Upper lobe of left lung (tissue), 6 donors: ENCODE measurements around the gene SETDB1. TPM values are rescaled to one million over a fixed set of nuclear protein-coding genes. Genes with fewer than 3 reads are reported as not detected.
A peak's percentile ranks its signal among the peaks of the same experiment; 100 is the strongest.

ENCODE experiments used
- ATAC-seq, 2 donors: fragments of 200-7000 bp; cut with Tn5 transposase; one replicate each; pipeline ENCODE4 v1.9.1; 2022; ENCODE audit warnings: mild to moderate bottlenecking in 2 of 2, moderate library complexity in 2 of 2; ENCODE audit not compliant: low FRiP score in 2 of 2
- DNase-seq, 2 donors: peaks; one replicate each; pipeline ENCODE4 v3.0.0-alpha.2; 2019 to 2020
- H3K27ac ChIP-seq, 4 donors: fragments of 200-600 bp; sonication (generic); one replicate each; pipeline ENCODE4 v1.5.1; 2016 to 2019
- H3K27me3 ChIP-seq, 4 donors: fragments of 200-600 bp; sonication (generic); one replicate each; pipeline ENCODE4 v1.5.1; 2017 to 2019
- H3K36me3 ChIP-seq, 4 donors: fragments of 200-600 bp; sonication (generic); one replicate each; pipeline ENCODE4 v1.5.1; 2016 to 2019
- H3K4me1 ChIP-seq, 4 donors: fragments of 200-600 bp; sonication (generic); one replicate each; pipeline ENCODE4 v1.5.1; 2018 to 2019
- H3K4me3 ChIP-seq, 4 donors: fragments of 200-600 bp; sonication (generic); one replicate each; pipeline ENCODE4 v1.5.1; 2017 to 2019; ENCODE audit warnings: mild to moderate bottlenecking in 2 of 4, moderate library complexity in 1 of 4
- H3K9me3 ChIP-seq, 4 donors: fragments of 200-600 bp; sonication (generic); one replicate each; pipeline ENCODE4 v1.5.1; 2018 to 2019
- CTCF ChIP-seq, 6 experiments: fragments of 450-650 bp in 4 of 6; fragments of 200-600 bp in 2 of 6; sonication (generic) in 2 of 6; IDR thresholded peaks; one replicate each; pipeline ENCODE4 v1.5.1; 2016 to 2019; ENCODE audit warnings: antibody characterized with exemption in 6 of 6
- EP300 ChIP-seq, 4 donors: sonication (generic); formaldehyde crosslinking; IDR thresholded peaks; one replicate each; pipeline ENCODE4 v1.5.1; 2017; ENCODE audit warnings: antibody characterized with exemption in 4 of 4, control low read depth in 2 of 4
- POLR2A ChIP-seq, 4 donors: fragments of 450-650 bp; IDR thresholded peaks; one replicate each; pipeline ENCODE4 v1.5.1; 2016 to 2017; ENCODE audit warnings: antibody characterized with exemption in 4 of 4, mild to moderate bottlenecking in 2 of 4
- POLR2AphosphoS5 ChIP-seq, 2 donors: sonication (generic); formaldehyde crosslinking; IDR thresholded peaks; one replicate each; pipeline ENCODE4 v1.5.1; 2017; ENCODE audit warnings: antibody characterized with exemption in 2 of 2
- WGBS, 2 donors: methylation state at CpG; one replicate each; pipeline ENCODE4 v1.1.5; 2017 to 2018; 5-methylcytosine and 5-hydroxymethylcytosine counted together
- total RNA-seq, 6 donors: library from RNA; depleted of rRNA in 4 of 6; stranded (reverse); fragments of >200 nt in 4 of 6; gene quantifications; one replicate each; pipeline versions ENCODE4 v1.1.0 to v1.2.1, GENCODE V29; 2016 to 2021
- donor health status: DM: no; HTN: no; CAD: no; lungs with moderate emphysema.
- donor health status: DM: no; HTN: yes; CAD: no; lungs with severe emphysema.

SETDB1 gene
- total RNA-seq, 6 donors from 2014 or later = 26.8 to 88.0 (median 40.3) TPM

- Histone ChIP-seq H3K27me3 (no peaks in the 10 kb centered on the region), H3K27ac (peak overlapping the region in 2 of 4 donors; percentile 57 to 65), H3K4me1 (peaks cover 44 to 71% (median 54%) of the 10 kb centered on the region in 4 donors), H3K4me3 (no peak overlapping the region), H3K36me3 (no peaks in the 10 kb centered on the region), H3K9me3 (no peaks in the 10 kb centered on the region)
- TF ChIP-seq CTCF (IDR thresholded peaks at IDR 0.05) (no peak), POLR2AphosphoS5 (IDR thresholded peaks at IDR 0.05) (no peak), EP300 (IDR thresholded peaks at IDR 0.05) (no peak), POLR2A (IDR thresholded peaks at IDR 0.05) (no peak)
- DNase-seq = no peak
- WGBS, 2 donors = 50 to 59% methylated on average over 4 of the region's 4 CpGs
- no peak for ATAC-seq
Measured at GRCh38 chr1:151011154-151011850, 85.1 kb downstream of the SETDB1 start.

GRCh38 chr1:151012684-151013471 is 86.7 kb downstream of the SETDB1 start:
- H3K36me3 ChIP-seq = peaks cover 0 to 4% (median 1%) of the 10 kb centered on the region in 4 donors
- no peaks in the 10 kb centered on the region for H3K9me3 ChIP-seq
- no peak for ATAC-seq
- no peak overlapping the region for H3K4me3 ChIP-seq
- 86 to 90% methylated on average over 14 of the region's 14 CpGs for WGBS, 2 donors
- H3K27me3 ChIP-seq = no peaks in the 10 kb centered on the region
- peaks cover 33 to 59% (median 43%) of the 10 kb centered on the region in 4 donors for H3K4me1 ChIP-seq
- peak overlapping the region; percentile 57 to 65 (median 60) for H3K27ac ChIP-seq
- DNase-seq = no peak
- TF ChIP-seq POLR2AphosphoS5 (IDR thresholded peaks at IDR 0.05) (no peak), EP300 (IDR thresholded peaks at IDR 0.05) (no peak)

GRCh38 chr1:151013518-151013917 is 87.4 kb downstream of the SETDB1 start:
- peak in 1 of 2 donors; percentile 68 for DNase-seq
- Histone ChIP-seq H3K27ac (peak overlapping the region; percentile 52 to 65 (median 60)), H3K27me3 (no peaks in the 10 kb centered on the region)

More at GRCh38 chr1:151013518-151013917, 87.4 kb downstream of the SETDB1 start:
- peaks cover 31 to 56% (median 42%) of the 10 kb centered on the region in 4 donors for H3K4me1 ChIP-seq
- 48 to 63% methylated on average over 2 of the region's 2 CpGs for WGBS, 2 donors
- H3K4me3 ChIP-seq = no peak overlapping the region
- ATAC-seq = peak; percentile 37 to 71
- TF ChIP-seq POLR2AphosphoS5 (IDR thresholded peaks at IDR 0.05) = peak in 1 of 2 donors; percentile 11
- no peak for TF ChIP-seq POLR2A (IDR thresholded peaks at IDR 0.05)
- no peaks in the 10 kb centered on the region for H3K9me3 ChIP-seq
- H3K36me3 ChIP-seq = peaks cover 2 to 10% (median 7%) of the 10 kb centered on the region in 4 donors

Other genes with a start within 250 kb of the SETDB1 start
- gene GOLPH3L, start 229.2 kb upstream of the SETDB1 start, total RNA-seq = 10 to 100 TPM in 5 of 6 donors, 1 to 10 TPM in 1; 7.9 to 40.6 (median 23.8) TPM
- 1 to 10 TPM in 2 of 6 donors, under 1 TPM in 1, not detected in 3; 0.54 to 3.0 (median 2.6) TPM for gene HORMAD1, start 205.5 kb upstream of the SETDB1 start, total RNA-seq
- 100 to 1,000 TPM; 153 to 625 (median 455) TPM for gene CTSS, start 160.6 kb upstream of the SETDB1 start, total RNA-seq
- 10 to 100 TPM in 5 of 6 donors, 1 to 10 TPM in 1; 9.6 to 35.4 (median 19.8) TPM for gene CTSK, start 118.1 kb upstream of the SETDB1 start, total RNA-seq
- gene ARNT, start 49.8 kb upstream of the SETDB1 start, total RNA-seq = 10 to 100 TPM; 44.0 to 76.5 (median 53.9) TPM
- not detected for gene CTXND2, start 39.2 kb upstream of the SETDB1 start, total RNA-seq
- gene CERS2, start 48.5 kb downstream of the SETDB1 start, total RNA-seq = 100 to 1,000 TPM in 5 of 6 donors, 10 to 100 TPM in 1; 93.2 to 322 (median 204) TPM
- gene ANXA9, start 55.9 kb downstream of the SETDB1 start, total RNA-seq = 1 to 10 TPM in 4 of 6 donors, under 1 TPM in 1, not detected in 1; 0.67 to 5.2 (median 1.2) TPM
- gene MINDY1, start 80.5 kb downstream of the SETDB1 start, total RNA-seq = 10 to 100 TPM; 14.5 to 34.3 (median 26.9) TPM
- gene PRUNE1, start 82.1 kb downstream of the SETDB1 start, total RNA-seq = 10 to 100 TPM; 16.3 to 28.3 (median 21.2) TPM
- gene BNIPL, start 110.2 kb downstream of the SETDB1 start, total RNA-seq = 100 to 1,000 TPM in 1 of 6 donors, 10 to 100 TPM in 2, 1 to 10 TPM in 3; 2.3 to 213 (median 11.7) TPM
- 1 to 10 TPM; 2.6 to 9.4 (median 3.8) TPM for gene C1orf56, start 121.4 kb downstream of the SETDB1 start, total RNA-seq
- 100 to 1,000 TPM in 1 of 6 donors, 10 to 100 TPM in 5; 66.9 to 131 (median 90.5) TPM for gene CDC42SE1, start 133.3 kb downstream of the SETDB1 start, total RNA-seq
- 1 to 10 TPM in 4 of 6 donors, under 1 TPM in 2; 0.30 to 1.3 (median 1.1) TPM for gene MLLT11, start 134.0 kb downstream of the SETDB1 start, total RNA-seq
- gene GABPB2, start 144.4 kb downstream of the SETDB1 start, total RNA-seq = 10 to 100 TPM in 4 of 6 donors, 1 to 10 TPM in 2; 6.8 to 32.5 (median 13.0) TPM
- gene SEMA6C, start 220.3 kb downstream of the SETDB1 start, total RNA-seq = 10 to 100 TPM in 1 of 6 donors, 1 to 10 TPM in 5; 2.1 to 13.6 (median 5.8) TPM
- gene TNFAIP8L2, start 230.3 kb downstream of the SETDB1 start, total RNA-seq = 10 to 100 TPM in 5 of 6 donors, 1 to 10 TPM in 1; 7.4 to 19.1 (median 15.8) TPM
- 10 to 100 TPM in 1 of 6 donors, 1 to 10 TPM in 5; 2.2 to 16.8 (median 6.2) TPM for gene LYSMD1, start 239.5 kb downstream of the SETDB1 start, total RNA-seq
- gene SCNM1, start 239.8 kb downstream of the SETDB1 start, total RNA-seq = 10 to 100 TPM in 5 of 6 donors, 1 to 10 TPM in 1; 8.9 to 50.3 (median 25.9) TPM
- under 1 TPM in 2 of 6 donors, not detected in 4; 0.57 to 0.88 TPM for gene TMOD4, start 249.6 kb downstream of the SETDB1 start, total RNA-seq